CD4-positive, CD25-positive, alpha-beta regulatory T cell (primary cell): ENCODE measurements around the gene PPP2R5C. TPM values are rescaled to one million over a fixed set of nuclear protein-coding genes. Genes with fewer than 3 reads are reported as not detected.

ENCODE experiments used
- ATAC-seq, 2 donors: fragments of 150-1000 bp; cut with Tn5 transposase; one replicate each; pipeline ENCODE4 v1.10.0; 2021; ENCODE audit warnings: low read depth in 2 of 2, moderate number of reproducible peaks in 2 of 2, moderate library complexity in 1 of 2
- DNase-seq, 3 donors: peaks; one replicate each; pipeline versions ENCODE4 v3.0.0 to v3.0.0-alpha.2; 2012 to 2022; ENCODE audit warnings: mixed read lengths in 1 of 3
- H3K27ac ChIP-seq: one replicate; pipeline ENCODE4 v1.7.0; 2013; ENCODE audit warnings: mild to moderate bottlenecking, low read length; ENCODE audit not compliant: insufficient read depth, poor library complexity, severe bottlenecking
- H3K27me3 ChIP-seq: one replicate; pipeline ENCODE4 v1.7.0; 2013; ENCODE audit warnings: low read length; ENCODE audit not compliant: control insufficient read depth, insufficient read depth
- H3K36me3 ChIP-seq: one replicate; pipeline ENCODE4 v1.7.0; 2013; ENCODE audit warnings: mild to moderate bottlenecking, low read length, moderate library complexity; ENCODE audit not compliant: control insufficient read depth, insufficient read depth
- H3K4me1 ChIP-seq: 2 replicates; pipeline ENCODE4 v1.7.0; 2013; ENCODE audit warnings: mild to moderate bottlenecking, low read length; ENCODE audit not compliant: insufficient read depth, control insufficient read depth, poor library complexity, severe bottlenecking
- H3K4me3 ChIP-seq: one replicate; pipeline ENCODE4 v1.7.0; 2013; ENCODE audit warnings: low read depth, mild to moderate bottlenecking, low read length, moderate library complexity
- H3K9me3 ChIP-seq, 2 experiments: 1 replicate in 1 of 2; 2 replicates in 1 of 2; pipeline ENCODE4 v1.7.0; 2013; ENCODE audit warnings: low read length in 2 of 2, mild to moderate bottlenecking in 1 of 2, moderate library complexity in 1 of 2; ENCODE audit not compliant: control insufficient read depth in 2 of 2
- H3K27ac Mint-ChIP-seq, 3 donors: one replicate each; pipeline ENCODE4 v1.8.0; 2020 to 2022; ENCODE audit warnings: mild to moderate bottlenecking in 3 of 3, mixed read lengths in 3 of 3, moderate library complexity in 2 of 3
- H3K27me3 Mint-ChIP-seq: one replicate; pipeline ENCODE4 v1.8.0; 2022; ENCODE audit warnings: mild to moderate bottlenecking, mixed read lengths
- H3K36me3 Mint-ChIP-seq: one replicate; pipeline ENCODE4 v1.8.0; 2020; ENCODE audit warnings: mixed read lengths
- H3K4me1 Mint-ChIP-seq, 4 donors: one replicate each; pipeline ENCODE4 v1.8.0; 2020 to 2022; ENCODE audit warnings: mixed read lengths in 4 of 4, mild to moderate bottlenecking in 1 of 4
- H3K4me3 Mint-ChIP-seq, 4 donors: one replicate each; pipeline ENCODE4 v1.8.0; 2020 to 2022; ENCODE audit warnings: mild to moderate bottlenecking in 4 of 4, mixed read lengths in 4 of 4, moderate library complexity in 3 of 4
- H3K9me3 Mint-ChIP-seq, 7 donors: one replicate each; pipeline ENCODE4 v1.8.0; 2020 to 2022; ENCODE audit warnings: mixed read lengths in 7 of 7, mild to moderate bottlenecking in 3 of 7, moderate library complexity in 2 of 7
- polyA plus RNA-seq, 4 donors: library from polyadenylated mRNA; unstranded; fragments of 300-500 nt; fragmentation: Illumina TruSeq; gene quantifications; one replicate each; pipeline ENCODE4 v1.2.3, GENCODE V29; 2021
- total RNA-seq: library from RNA; stranded (reverse); gene quantifications from one replicate; pipeline ENCODE4 v1.2.3, GENCODE V29; 2022

Gene PPP2R5C
- total and polyA plus RNA-seq, 5 donors from 2014 or later = 244 to 650 (median 282) TPM

DNA sequence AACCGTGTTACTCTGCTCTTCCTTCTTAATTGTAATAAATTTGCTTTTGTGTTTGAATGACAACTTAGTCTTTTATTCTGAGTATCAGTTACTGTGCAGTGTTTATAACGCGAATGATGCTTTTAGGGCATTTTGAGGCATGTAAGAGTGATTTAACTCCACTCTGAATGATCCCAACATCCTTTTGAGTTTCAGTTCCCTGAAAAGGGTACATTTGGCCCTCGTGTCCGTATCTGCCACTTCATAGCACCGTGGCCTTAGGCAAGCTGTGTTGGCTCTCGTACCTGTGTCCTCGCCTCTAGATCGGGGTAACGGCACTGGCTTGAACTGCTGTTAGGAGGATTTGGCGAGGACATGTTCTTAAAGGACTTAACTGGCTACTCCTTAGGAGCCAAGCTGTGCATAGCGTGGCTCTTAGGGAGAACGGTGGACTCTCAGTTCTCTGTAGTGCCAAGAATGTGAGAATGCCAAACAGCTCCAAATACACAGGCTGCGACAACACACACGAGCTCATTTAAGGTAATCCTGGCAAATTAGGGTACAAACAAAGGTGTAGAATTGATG lies 92.0 kb downstream of the PPP2R5C start:
- H3K36me3 Mint-ChIP-seq = peaks cover 17% of the 10 kb centered on the region
- Histone ChIP-seq H3K4me1 (peaks cover 67% of the 10 kb centered on the region), H3K9me3 (no peaks in the 10 kb centered on the region), H3K4me3 (peak overlapping the region; percentile 63), H3K27me3 (no peaks in the 10 kb centered on the region), H3K27ac (no peak overlapping the region), H3K36me3 (peaks cover 30% of the 10 kb centered on the region)
- H3K27ac Mint-ChIP-seq = peak overlapping the region; percentile 46 to 89 (median 70)
- DNase-seq = no peak
- H3K4me3 Mint-ChIP-seq = peak overlapping the region in 3 of 4 donors; percentile 59 to 87 (median 64)
- no peaks in the 10 kb centered on the region for H3K9me3 Mint-ChIP-seq
- H3K27me3 Mint-ChIP-seq = no peaks in the 10 kb centered on the region
- peaks cover 55 to 91% (median 75%) of the 10 kb centered on the region in 4 donors for H3K4me1 Mint-ChIP-seq
- no peak for ATAC-seq

DNA sequence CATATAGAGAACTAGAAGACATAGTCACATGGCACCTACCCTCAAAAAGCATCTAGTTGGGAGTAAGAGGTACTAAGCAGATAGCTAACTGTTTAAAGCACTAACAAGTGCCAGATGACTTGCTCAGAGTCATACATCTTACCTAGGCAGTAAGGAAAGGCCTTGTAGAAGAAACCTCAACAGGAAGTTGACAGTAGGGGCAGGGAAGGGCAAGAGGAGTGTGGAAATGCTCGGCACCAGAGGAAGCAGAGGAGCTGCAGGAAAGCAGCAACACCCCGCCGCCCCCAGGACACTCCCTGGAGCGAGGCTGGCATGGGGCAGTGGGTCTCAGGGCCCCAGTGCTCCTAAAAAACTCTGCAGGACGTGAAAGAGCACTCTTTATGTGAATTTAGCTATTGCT lies 92.9 kb downstream of the PPP2R5C start:
- H3K27ac Mint-ChIP-seq = peak overlapping the region; percentile 14 to 89 (median 64)
- Histone ChIP-seq H3K36me3 (peaks cover 38% of the 10 kb centered on the region), H3K27ac (peak overlapping the region; percentile 60), H3K4me3 (peak overlapping the region; percentile 63), H3K9me3 (no peaks in the 10 kb centered on the region), H3K4me1 (peaks cover 67% of the 10 kb centered on the region), H3K27me3 (no peaks in the 10 kb centered on the region)
- H3K36me3 Mint-ChIP-seq = peaks cover 25% of the 10 kb centered on the region
- H3K4me3 Mint-ChIP-seq = peak overlapping the region; percentile 49 to 87 (median 58)
- H3K4me1 Mint-ChIP-seq = peaks cover 54 to 91% (median 76%) of the 10 kb centered on the region in 4 donors
- DNase-seq (peak in 2 of 3 donors; percentile 26 to 65), ATAC-seq (peak; percentile 63 to 77)
- no peaks in the 10 kb centered on the region for H3K9me3 Mint-ChIP-seq
- H3K27me3 Mint-ChIP-seq = no peaks in the 10 kb centered on the region

DNA sequence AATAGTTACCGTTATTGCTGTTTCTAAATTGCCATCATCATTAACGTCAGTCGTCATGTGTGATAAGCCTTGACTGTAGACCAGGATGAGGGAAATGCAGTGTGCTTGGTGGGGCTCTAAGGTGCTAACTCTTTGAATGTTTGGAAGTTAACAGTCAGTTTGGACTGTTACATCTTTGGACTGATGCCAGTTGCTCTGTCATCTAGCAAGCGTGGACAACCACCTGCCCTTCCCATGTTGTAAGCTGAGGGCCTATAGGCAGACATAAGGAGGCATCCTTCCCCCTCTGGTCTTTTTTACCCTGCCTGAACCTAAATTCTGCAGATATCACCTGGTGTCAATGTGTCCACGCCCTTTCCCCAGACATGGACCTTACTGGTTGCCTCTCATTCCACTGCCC lies 94.4 kb downstream of the PPP2R5C start:
- H3K27me3 Mint-ChIP-seq = no peaks in the 10 kb centered on the region
- Histone ChIP-seq H3K27ac (no peak overlapping the region), H3K9me3 (no peaks in the 10 kb centered on the region), H3K36me3 (peaks cover 52% of the 10 kb centered on the region), H3K27me3 (no peaks in the 10 kb centered on the region), H3K4me1 (peaks cover 64% of the 10 kb centered on the region), H3K4me3 (no peak overlapping the region)
- H3K4me3 Mint-ChIP-seq = peak overlapping the region in 3 of 4 donors; percentile 23 to 46 (median 28)
- peaks cover 35% of the 10 kb centered on the region for H3K36me3 Mint-ChIP-seq
- peaks cover 47 to 91% (median 75%) of the 10 kb centered on the region in 4 donors for H3K4me1 Mint-ChIP-seq
- H3K27ac Mint-ChIP-seq = peak overlapping the region in 2 of 3 donors; percentile 7 to 89
- DNase-seq (no peak), ATAC-seq (no peak)
- no peaks in the 10 kb centered on the region for H3K9me3 Mint-ChIP-seq

DNA sequence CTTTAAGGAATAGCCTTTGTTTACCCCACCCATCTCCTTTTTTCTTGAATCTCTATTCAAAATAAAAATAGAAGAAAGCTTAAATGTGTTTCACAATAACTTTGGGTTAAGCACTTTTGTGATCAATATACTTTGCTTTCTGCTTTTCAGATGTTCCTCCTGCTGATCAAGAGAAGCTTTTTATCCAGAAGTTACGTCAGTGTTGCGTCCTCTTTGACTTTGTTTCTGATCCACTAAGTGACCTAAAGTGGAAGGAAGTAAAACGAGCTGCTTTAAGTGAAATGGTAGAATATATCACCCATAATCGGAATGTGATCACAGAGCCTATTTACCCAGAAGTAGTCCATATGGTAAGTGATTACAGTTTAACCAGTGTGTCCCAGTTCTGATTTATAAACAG lies 95.0 kb downstream of the PPP2R5C start:
- peaks cover 57% of the 10 kb centered on the region for H3K36me3 ChIP-seq
- peak overlapping the region; percentile 7 to 89 (median 48) for H3K27ac Mint-ChIP-seq
- H3K27me3 Mint-ChIP-seq = no peaks in the 10 kb centered on the region
- H3K36me3 Mint-ChIP-seq = peaks cover 39% of the 10 kb centered on the region
- ATAC-seq (no peak), DNase-seq (no peak)
- peaks cover 58% of the 10 kb centered on the region for H3K4me1 ChIP-seq
- no peak overlapping the region for H3K27ac ChIP-seq
- peaks cover 48 to 90% (median 73%) of the 10 kb centered on the region in 4 donors for H3K4me1 Mint-ChIP-seq
- H3K4me3 Mint-ChIP-seq = peak overlapping the region in 1 of 4 donors; percentile 29
- no peaks in the 10 kb centered on the region for H3K27me3 ChIP-seq
- no peaks in the 10 kb centered on the region for H3K9me3 ChIP-seq
- H3K4me3 ChIP-seq = no peak overlapping the region
- no peaks in the 10 kb centered on the region for H3K9me3 Mint-ChIP-seq

DNA sequence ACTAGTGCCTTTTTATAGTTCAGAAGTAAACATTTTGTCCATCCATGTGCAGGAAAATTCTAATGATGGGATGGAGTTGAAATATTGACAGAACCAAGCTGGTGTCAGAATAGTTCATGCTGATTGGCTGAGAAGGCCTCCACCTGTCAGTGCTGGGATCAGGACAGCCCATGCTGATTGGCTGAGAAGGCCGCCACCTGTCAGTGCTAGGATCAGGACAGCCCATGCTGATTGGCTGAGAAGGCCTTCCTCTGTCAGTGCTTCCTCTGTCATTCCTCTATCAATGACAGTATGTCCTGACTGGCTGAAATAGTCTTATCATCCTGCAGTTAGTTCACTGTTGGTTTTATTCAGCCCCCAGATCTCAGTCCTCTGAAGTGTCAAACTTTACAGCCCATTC lies 95.7 kb downstream of the PPP2R5C start:
- Mint-ChIP-seq H3K4me3 (peak overlapping the region in 1 of 4 donors; percentile 3), H3K27me3 (no peaks in the 10 kb centered on the region), H3K27ac (peak overlapping the region in 2 of 3 donors; percentile 56 to 69), H3K9me3 (no peaks in the 10 kb centered on the region), H3K4me1 (peaks cover 48 to 88% (median 70%) of the 10 kb centered on the region in 4 donors), H3K36me3 (peaks cover 41% of the 10 kb centered on the region)
- DNase-seq (no peak), ATAC-seq (no peak)
- no peak overlapping the region for H3K4me3 ChIP-seq
- H3K36me3 ChIP-seq = peaks cover 64% of the 10 kb centered on the region
- no peaks in the 10 kb centered on the region for H3K27me3 ChIP-seq
- no peaks in the 10 kb centered on the region for H3K9me3 ChIP-seq
- peaks cover 51% of the 10 kb centered on the region for H3K4me1 ChIP-seq
- peak overlapping the region; percentile 75 for H3K27ac ChIP-seq

DNA sequence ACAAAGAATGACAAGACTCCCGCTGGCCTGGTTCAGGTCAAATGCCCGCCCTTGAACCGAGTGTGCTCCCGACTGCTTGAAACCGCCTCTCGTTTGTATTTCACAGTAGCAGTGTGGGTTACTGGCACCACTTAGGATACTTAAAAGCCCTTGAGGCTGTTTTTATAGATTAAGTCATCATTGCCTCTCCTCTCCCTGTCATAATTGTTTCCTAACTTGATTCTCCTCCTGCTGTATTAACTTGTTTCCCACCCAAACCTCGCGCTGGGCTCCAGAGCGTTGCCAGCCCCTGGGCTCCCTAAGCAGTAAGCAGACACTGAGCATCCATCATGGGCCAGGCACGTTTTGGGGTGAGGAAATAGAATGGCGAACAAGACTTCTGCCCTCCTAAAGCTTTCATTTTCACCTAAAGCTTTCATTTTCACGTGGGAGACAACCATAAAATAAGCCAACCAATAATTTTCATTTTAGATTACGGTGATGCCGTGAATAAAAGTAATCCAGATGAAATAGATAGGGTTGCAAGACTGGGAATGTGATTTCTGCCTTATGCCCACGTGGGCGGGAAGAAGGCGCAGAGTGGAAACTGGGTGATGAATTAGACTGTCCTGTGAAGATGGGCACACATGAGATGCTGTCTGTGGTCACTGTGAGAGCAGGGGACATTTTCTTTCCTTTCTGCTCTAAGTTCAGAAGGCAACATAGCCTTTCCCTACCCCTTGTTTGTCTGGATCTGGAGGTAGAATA lies 97.5 kb downstream of the PPP2R5C start:
- Mint-ChIP-seq H3K27me3 (no peaks in the 10 kb centered on the region), H3K9me3 (no peaks in the 10 kb centered on the region), H3K36me3 (peaks cover 47% of the 10 kb centered on the region), H3K4me1 (peaks cover 34 to 84% (median 63%) of the 10 kb centered on the region in 4 donors), H3K27ac (peak overlapping the region; percentile 80 to 99 (median 93)), H3K4me3 (peak overlapping the region in 2 of 4 donors; percentile 33 to 71)
- peak overlapping the region; percentile 75 for H3K27ac ChIP-seq
- ATAC-seq (no peak), DNase-seq (peak in 1 of 3 donors; percentile 40)
- H3K27me3 ChIP-seq = no peaks in the 10 kb centered on the region
- H3K4me1 ChIP-seq = peaks cover 36% of the 10 kb centered on the region
- H3K9me3 ChIP-seq = no peaks in the 10 kb centered on the region
- H3K4me3 ChIP-seq = peak overlapping the region; percentile 59
- peaks cover 73% of the 10 kb centered on the region for H3K36me3 ChIP-seq

DNA sequence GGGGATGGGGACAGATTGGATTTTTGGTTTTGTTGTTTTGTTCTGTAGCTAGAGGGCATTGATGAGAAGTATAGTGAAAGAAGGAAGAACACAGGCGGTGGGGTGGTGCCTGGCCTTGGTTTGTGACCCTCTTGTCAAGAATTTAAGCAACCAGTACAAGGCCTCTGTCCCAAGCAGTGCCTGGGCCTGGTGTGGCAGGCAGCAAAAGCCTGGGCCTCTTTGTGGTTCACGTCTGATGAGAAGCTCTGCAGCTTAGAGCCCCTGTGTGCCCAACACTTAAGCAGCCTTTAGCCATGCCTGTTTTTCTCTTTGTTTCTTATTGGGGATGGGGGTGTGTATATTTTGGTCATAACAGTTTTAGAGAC lies 98.0 kb downstream of the PPP2R5C start:
- Mint-ChIP-seq H3K36me3 (peaks cover 52% of the 10 kb centered on the region), H3K27me3 (no peaks in the 10 kb centered on the region), H3K9me3 (no peaks in the 10 kb centered on the region), H3K4me3 (peak overlapping the region in 2 of 4 donors; percentile 19 to 33), H3K27ac (peak overlapping the region; percentile 80 to 99 (median 93)), H3K4me1 (peaks cover 28 to 84% (median 60%) of the 10 kb centered on the region in 4 donors)
- Histone ChIP-seq H3K4me1 (peaks cover 30% of the 10 kb centered on the region), H3K36me3 (peaks cover 78% of the 10 kb centered on the region), H3K27me3 (no peaks in the 10 kb centered on the region), H3K27ac (peak overlapping the region; percentile 75), H3K4me3 (peak overlapping the region; percentile 59), H3K9me3 (no peaks in the 10 kb centered on the region)
- no peak for ATAC-seq
- no peak for DNase-seq
